GM12892 (cell line): ENCODE measurements around the gene ARSJ.

Experiments used
- DNase-seq: peaks from one replicate; pipeline ENCODE4 v3.0.0; 2011; ENCODE audit not compliant: insufficient read length
- FAIRE-seq: peaks from 2 replicates; lab custom pipeline; 2011; peaks lifted over from hg19 to GRCh38; lab: Jason Lieb, UNC
- POLR2A ChIP-seq: IDR thresholded peaks from 2 replicates; pipeline ENCODE4 v1.6.1; 2011; ENCODE audit warnings: low read depth, low read length, control low read depth
- POLR2AphosphoS5 ChIP-seq: IDR thresholded peaks from 2 replicates; pipeline ENCODE4 v1.6.1; 2011; ENCODE audit warnings: low read depth, low read length, control low read depth
- TAF1 ChIP-seq: IDR thresholded peaks from 2 replicates; pipeline ENCODE4 v1.6.1; 2011; ENCODE audit warnings: low read depth, mild to moderate bottlenecking, control low read depth, low read length, borderline replicate concordance

The ARSJ gene

DNA sequence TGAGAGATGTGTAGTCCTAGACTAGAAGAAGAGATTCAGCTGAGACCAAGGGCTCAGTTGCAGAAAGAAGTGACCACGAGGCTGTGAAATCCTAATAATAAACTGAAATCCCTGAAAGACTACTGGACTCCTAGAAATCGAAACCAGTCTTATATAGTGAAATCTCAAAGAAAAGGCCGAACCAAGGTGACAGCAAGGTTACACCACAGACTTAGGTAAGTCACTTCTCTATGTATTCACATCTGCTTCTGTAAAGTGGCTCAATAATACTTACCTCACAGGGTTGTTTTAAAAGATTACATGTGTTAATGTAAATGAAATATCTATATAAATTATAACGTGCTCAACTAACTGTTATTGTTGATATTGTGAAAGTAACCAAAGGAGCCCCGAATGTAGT lies 60.3 kb downstream of the ARSJ start:
- DNase-seq (no peak), FAIRE-seq (no peak)
- TF ChIP-seq POLR2A (no peak), POLR2AphosphoS5 (no peak), TAF1 (no peak)

DNA sequence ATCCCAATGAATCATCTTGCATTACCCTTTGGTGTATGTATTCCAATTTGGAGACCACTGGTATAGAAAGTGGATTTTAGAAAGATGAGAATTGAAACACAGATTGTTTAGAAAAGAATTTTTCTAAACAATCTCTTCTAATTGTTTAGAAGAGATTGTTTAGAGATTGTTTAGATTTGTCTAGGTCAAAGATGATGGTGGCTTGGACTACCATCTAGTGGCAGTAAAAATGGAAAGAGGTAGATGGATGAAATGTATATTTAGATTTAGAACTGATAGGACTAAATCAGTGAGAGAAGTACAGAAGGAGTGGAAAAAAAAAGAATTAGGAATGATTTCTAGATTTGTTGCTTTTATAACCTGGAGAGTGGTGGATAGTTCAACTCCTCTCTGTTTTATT lies 70.6 kb downstream of the ARSJ start:
- DNase-seq = no peak
- no peak for FAIRE-seq
- no peak for TF ChIP-seq POLR2AphosphoS5
- TF ChIP-seq TAF1 = no peak
- TF ChIP-seq POLR2A = no peak

DNA sequence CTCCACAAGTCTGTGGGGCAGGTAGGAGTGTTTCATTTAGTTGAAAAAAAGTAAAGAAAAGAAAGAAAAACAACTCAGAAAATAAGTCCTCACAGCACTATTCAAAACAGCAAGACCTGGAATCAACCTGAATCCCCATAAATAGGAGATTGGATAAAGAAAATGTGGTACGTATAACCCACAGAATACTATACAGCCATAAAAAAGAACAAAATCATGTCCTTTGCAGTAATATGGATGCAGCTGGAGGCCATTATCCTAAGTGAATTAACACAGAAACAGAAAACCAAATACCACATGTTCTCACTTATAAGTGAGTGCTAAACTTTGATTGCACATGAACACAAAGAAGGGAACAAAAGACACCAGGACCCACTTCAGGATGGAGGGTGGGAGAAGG lies 71.9 kb downstream of the ARSJ start:
- DNase-seq (no peak), FAIRE-seq (no peak)
- no peak for TF ChIP-seq POLR2A
- TF ChIP-seq TAF1 = no peak
- no peak for TF ChIP-seq POLR2AphosphoS5

DNA sequence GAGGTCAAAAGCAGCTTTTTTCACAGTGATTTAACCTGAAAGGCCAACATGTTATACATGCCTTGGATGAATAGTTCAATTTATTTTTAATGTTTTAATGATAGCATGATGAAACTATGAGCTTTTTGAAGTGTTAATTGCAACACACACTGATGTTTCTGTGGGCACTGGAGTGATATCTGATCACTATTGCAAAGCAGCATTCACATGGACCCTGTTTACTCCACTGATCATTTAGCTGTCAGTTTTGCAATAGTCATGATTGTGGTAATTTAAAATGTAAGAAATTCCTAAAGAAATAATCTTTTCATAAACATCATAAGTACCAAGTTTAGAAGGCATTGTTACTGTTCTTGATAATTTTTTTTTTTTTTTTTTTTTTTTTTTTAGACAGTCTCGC lies 74.1 kb downstream of the ARSJ start:
- TF ChIP-seq TAF1 = no peak
- TF ChIP-seq POLR2AphosphoS5 = no peak
- no peak for TF ChIP-seq POLR2A
- no peak for DNase-seq
- FAIRE-seq = no peak

DNA sequence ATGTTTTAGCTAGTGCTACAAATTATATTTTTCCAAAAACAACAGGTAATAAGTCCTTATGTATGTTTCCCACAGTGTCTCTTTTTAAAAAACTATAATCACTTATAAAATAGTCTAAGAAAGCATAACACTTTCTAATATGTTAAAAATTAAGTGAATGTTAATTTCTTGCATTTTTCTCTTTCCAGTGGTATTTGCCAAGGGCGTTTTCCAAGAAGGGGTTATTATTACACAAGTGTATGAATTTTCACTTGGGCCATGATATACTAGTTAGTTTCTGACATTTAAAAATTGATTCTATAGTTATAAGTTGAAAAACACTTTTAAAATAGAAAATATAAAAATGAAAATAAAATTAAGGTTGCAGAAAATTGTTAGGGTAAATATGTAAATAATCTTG lies 74.6 kb downstream of the ARSJ start:
- no peak for FAIRE-seq
- TF ChIP-seq TAF1 (no peak), POLR2A (no peak), POLR2AphosphoS5 (no peak)

DNA sequence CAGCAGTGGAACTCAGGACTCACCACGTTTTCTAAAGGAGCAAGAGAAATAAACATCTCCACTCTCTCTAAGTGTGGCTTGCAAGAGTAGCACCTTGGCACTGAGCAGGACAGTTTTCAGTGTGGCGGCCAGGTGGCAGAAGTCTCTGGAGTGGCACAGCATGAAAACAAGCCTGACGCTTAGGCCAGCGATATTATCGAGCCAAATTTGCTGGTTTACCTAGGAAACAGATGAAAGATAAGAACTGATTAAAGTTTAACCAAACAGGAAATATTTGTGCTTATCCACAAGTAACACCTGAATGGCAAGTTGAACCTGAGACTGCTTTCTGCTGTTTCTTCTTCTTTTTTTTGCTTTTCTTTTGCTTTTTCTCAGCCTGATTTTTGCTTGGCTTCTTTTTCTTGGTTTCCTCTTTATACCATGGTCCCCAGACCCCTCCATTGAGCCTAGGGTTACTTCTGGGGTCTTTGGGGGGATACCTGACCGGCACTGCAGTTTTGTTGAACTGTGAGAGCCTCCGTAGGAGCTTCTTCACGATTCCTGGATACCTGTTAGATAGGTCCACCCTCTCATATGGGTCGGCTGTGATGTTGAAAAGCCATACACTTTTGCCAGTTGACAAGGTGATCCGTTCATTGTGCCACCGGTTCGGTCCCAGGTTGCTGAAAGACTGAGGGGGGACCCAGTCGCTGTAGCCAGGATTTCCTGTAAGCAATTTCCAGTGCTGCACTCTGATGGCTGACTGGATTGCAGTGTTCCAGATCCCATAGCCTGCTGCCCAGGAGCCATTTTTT lies 77.3 kb downstream of the ARSJ start:
- DNase-seq = no peak
- TF ChIP-seq POLR2AphosphoS5 (no peak), POLR2A (no peak), TAF1 (no peak)
- FAIRE-seq = no peak

More for the DNA sequence above, 74.6 kb downstream of the ARSJ start:
- DNase-seq = no peak

DNA sequence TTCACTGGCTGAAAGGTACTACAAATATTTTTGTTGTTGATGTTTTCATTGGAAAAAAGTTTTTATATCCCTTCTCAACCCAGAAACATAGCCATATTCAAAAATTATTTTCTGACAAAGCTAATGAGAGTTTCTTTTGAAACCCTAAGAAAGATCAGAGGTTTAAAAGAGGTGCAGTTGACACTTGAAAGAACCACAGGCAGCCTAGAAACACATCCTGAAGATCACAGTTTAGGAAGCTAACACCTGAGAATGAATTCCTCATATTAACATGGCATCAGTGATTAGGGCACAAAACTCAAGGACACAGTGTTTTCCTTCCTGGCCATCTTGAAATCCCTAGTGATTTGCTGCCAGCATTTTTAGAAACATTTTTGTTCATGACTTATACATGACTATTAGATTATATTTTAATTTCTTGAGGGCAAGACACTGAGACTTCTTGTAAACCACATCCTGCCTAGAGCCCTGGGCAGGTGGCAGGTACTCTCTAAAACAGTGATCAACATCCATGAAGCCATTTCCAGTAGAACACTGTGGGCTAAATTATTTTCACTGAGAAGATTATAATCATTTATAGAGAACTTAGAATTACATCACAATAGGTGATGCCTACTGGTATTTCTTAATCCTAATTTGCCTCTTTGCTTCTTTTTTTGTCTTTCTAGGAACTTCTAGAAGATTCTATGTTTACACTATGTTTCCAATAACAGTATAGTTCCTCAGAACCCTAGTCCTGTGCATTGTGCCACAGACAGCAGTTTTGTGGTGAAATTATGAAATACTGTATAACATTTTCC lies 80.0 kb downstream of the ARSJ start:
- peak; percentile 21 for FAIRE-seq
- DNase-seq = no peak
- TF ChIP-seq POLR2A (no peak), POLR2AphosphoS5 (no peak), TAF1 (no peak)

DNA sequence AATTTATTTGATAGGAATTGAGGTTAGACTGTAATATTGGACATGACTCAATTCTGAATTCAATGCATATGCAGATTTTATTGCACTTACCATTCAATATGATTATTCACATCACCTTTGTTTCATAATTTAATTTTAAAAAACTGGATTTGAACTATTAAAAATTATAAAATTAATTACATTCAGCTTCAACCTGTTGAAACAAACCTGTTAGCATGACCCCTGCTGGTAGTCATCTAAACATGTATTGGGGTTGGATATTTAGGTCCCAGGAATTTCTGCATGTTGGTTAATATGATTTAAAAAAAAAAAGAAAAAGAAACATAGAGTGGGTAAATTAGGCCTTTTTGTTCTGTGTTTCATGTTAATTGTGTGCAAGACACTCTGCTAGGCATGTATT lies 85.9 kb downstream of the ARSJ start:
- DNase-seq (no peak), FAIRE-seq (no peak)
- TF ChIP-seq POLR2A (no peak), TAF1 (no peak), POLR2AphosphoS5 (no peak)

DNA sequence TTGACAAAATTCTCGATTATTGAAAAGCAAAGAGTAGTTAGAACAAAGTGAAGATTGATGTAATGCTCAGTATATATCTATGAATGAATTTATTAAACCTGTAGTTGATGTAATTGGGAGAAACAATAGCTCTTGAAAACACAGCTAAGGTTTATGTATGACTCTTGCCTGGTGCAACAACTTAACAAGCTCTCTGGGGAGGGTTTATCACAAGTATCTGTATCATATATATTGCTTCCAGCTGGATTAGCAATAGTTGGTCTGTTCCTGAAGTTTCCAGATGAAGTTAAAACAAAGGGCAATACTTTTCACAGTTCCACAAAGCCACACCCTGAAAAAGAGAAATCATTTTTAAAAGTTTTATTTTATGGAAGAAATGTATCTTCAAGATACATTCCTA lies 91.4 kb downstream of the ARSJ start:
- no peak for DNase-seq
- TF ChIP-seq POLR2A = no peak
- TF ChIP-seq POLR2AphosphoS5 = no peak
- TF ChIP-seq TAF1 = no peak
- no peak for FAIRE-seq

DNA sequence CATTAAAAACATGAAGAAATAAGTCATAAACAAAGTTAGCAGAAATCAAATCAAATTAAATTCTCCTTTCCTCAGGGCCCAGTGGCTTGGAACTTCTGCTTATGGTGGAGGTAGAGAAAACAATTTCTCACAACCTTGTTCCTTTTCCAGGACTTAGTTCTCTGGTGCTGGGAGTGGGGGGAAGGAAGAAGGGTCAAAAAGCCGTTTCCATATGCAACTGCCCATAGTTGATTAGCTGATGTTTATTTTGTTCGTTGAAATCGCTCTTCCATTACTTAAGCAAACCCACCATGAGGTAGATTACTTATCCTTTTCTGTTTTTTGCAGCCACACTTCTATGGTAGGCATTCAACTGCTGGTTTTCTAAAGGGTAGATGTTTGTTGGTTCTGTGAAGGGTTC lies 94.2 kb downstream of the ARSJ start:
- no peak for TF ChIP-seq POLR2AphosphoS5
- no peak for TF ChIP-seq POLR2A
- TF ChIP-seq TAF1 = no peak
- FAIRE-seq (no peak), DNase-seq (no peak)

DNA sequence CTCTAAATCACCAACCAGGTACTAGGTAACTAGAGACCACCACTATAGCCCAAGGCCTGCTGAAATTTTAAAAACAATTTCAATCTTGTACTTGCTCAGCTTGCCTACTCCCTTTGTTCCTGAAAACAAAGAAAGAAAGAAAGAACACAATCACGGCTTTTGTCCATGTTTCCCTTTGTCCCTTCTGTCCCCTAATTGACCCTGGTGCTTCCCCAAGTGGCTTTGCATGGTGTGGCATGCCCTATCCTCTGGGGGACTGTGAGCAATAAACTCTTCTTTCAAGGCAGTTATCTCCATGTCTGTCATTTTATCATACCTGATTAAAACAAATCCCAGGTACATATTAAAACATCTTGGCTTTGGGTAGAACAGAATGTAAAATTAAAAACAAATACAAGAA lies 94.8 kb downstream of the ARSJ start:
- TF ChIP-seq TAF1 (no peak), POLR2AphosphoS5 (no peak), POLR2A (no peak)
- FAIRE-seq (no peak), DNase-seq (no peak)
